Mesothelial cell of epicardium (in vitro differentiated cells): Measurements from ENCODE around the gene MAN1A1. TPM values are rescaled to one million over a fixed set of nuclear protein-coding genes. Genes with fewer than 3 reads are reported as not detected.

Experiments
- DNase-seq, 2 experiments: peaks; one replicate each; pipeline ENCODE4 v3.0.0; 2021; ENCODE audit warnings: low spot score in 2 of 2; ENCODE audit not compliant: unreplicated experiment in 2 of 2
- H3K27ac Mint-ChIP-seq: 2 replicates; pipeline ENCODE4 v1.8.0; 2021; ENCODE audit warnings: mixed read lengths
- H3K27me3 Mint-ChIP-seq: 2 replicates; pipeline ENCODE4 v1.8.0; 2021; ENCODE audit warnings: low read depth, mixed read lengths
- H3K36me3 Mint-ChIP-seq: 2 replicates; pipeline ENCODE4 v1.8.0; 2021; ENCODE audit warnings: mixed read lengths
- H3K4me1 Mint-ChIP-seq: 2 replicates; pipeline ENCODE4 v1.8.0; 2021; ENCODE audit warnings: mixed read lengths
- H3K4me3 Mint-ChIP-seq: 2 replicates; pipeline ENCODE4 v1.8.0; 2021; ENCODE audit warnings: mild to moderate bottlenecking, moderate library complexity, mixed read lengths
- H3K9me3 Mint-ChIP-seq: 2 replicates; pipeline ENCODE4 v1.8.0; 2021; ENCODE audit warnings: mixed read lengths
- total RNA-seq: library from RNA; stranded (reverse); gene quantifications from 3 replicates; pipeline ENCODE4 v1.2.1, GENCODE V29; 2021
- TF ChIP-seq, protein P1 (sequence below): fragments of 200-600 bp; sonication (generic); IDR thresholded peaks from one replicate; pipeline ENCODE4 v1.5.0; 2021; ENCODE audit warnings: antibody characterized with exemption; ENCODE audit not compliant: unreplicated experiment

MAN1A1 gene
- total RNA-seq, 1 donor from 2014 or later = 51.1 TPM

DNA sequence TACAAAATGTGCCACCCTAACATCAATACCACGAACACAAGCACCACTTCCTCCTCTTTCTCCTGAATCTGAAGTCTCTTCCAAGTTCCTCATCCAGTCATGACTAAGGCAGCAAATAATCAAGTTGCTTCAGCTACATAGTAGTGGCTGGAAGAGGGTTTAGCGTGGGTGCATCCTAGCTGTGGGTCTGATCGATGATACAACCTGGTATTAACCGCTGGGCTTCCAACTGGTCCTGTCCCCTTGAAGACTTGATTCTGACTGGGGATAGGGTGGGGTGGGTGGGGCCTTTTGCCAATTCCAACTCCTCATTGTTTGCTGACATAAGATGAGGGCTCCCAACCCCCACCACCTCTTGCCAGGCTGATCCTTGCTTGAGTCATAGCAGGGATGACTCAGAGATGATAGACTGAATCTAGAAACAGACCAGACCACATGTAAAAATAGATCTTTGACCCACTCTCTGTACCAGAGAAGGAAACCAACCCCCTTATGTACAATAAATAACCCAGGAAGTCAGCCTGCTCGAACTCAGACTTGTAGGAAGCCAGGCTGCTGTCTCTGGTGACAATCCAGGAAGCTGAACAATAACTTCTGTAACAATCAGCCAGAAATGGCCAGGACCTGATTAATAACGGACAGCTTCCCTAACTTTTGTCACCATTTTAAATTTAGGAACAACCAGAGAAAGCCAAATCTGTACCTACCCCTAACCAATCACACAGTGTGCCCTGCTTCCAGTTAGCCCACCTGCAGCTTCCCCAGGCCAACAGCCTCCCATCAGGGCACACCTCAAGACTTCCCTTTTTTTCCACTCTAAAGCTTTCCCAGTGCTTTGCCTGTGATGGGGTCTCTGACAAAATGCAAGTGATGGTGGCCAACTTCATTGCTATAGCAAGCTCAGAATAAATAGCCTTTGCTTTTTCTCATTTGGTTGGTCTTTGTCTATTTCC is 202.2 kb downstream of the MAN1A1 start:
- H3K27me3 Mint-ChIP-seq = peaks cover 2% of the 10 kb centered on the region
- H3K9me3 Mint-ChIP-seq = no peaks in the 10 kb centered on the region
- TF ChIP-seq, protein P1, sequence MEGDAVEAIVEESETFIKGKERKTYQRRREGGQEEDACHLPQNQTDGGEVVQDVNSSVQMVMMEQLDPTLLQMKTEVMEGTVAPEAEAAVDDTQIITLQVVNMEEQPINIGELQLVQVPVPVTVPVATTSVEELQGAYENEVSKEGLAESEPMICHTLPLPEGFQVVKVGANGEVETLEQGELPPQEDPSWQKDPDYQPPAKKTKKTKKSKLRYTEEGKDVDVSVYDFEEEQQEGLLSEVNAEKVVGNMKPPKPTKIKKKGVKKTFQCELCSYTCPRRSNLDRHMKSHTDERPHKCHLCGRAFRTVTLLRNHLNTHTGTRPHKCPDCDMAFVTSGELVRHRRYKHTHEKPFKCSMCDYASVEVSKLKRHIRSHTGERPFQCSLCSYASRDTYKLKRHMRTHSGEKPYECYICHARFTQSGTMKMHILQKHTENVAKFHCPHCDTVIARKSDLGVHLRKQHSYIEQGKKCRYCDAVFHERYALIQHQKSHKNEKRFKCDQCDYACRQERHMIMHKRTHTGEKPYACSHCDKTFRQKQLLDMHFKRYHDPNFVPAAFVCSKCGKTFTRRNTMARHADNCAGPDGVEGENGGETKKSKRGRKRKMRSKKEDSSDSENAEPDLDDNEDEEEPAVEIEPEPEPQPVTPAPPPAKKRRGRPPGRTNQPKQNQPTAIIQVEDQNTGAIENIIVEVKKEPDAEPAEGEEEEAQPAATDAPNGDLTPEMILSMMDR = no peak
- H3K4me3 Mint-ChIP-seq = no peak overlapping the region
- H3K27ac Mint-ChIP-seq = no peak overlapping the region
- no peak for DNase-seq
- H3K4me1 Mint-ChIP-seq = peaks cover 18% of the 10 kb centered on the region
- no peaks in the 10 kb centered on the region for H3K36me3 Mint-ChIP-seq

DNA sequence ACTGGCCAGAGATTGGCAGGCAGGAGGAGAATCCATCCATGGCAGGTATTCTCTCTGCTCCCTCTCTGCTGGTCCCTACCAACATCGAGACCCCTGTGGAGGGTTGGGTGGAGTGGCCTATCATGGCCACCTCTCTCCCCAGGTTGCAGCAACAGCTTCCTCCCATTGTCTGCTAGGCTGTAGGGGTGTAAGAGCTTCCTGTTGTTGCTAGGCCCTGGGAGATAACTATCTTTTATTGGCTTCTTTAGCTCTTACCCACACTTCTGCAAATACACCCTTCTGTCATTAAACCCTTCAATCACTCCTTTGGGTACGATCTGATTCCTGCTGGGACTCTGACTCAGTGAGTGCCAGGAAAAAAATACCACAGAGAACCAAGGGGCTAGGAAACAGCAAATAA is 204.4 kb downstream of the MAN1A1 start:
- Mint-ChIP-seq H3K36me3 (no peaks in the 10 kb centered on the region), H3K4me3 (no peak overlapping the region)
- DNase-seq = no peak

DNA sequence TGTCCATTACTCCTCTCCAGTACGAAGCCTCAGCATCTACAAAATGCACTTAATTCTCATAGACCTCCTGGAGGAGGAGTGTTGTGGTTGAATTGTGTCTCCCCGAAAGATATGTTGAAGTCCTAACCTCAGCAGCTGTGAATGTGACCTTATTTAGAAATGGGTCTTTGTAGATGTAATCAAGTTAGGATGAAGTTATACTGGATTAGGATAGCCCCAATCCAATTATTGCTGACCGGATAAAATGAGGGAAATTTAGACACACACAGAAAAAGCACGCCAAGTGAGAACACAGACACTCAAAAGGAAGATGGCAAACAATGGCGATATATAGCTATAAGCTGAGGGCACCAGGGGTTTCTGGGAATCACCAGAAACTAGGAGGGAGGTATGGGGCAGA is 206.9 kb downstream of the MAN1A1 start:
- Mint-ChIP-seq H3K4me3 (no peak overlapping the region), H3K4me1 (peaks cover 26% of the 10 kb centered on the region), H3K27ac (no peak overlapping the region), H3K36me3 (no peaks in the 10 kb centered on the region), H3K27me3 (peaks cover 2% of the 10 kb centered on the region), H3K9me3 (no peaks in the 10 kb centered on the region)
- no peak for DNase-seq
- TF ChIP-seq, protein P1 = no peak

More for the DNA sequence above, 204.4 kb downstream of the MAN1A1 start:
- Mint-ChIP-seq H3K4me1 (peaks cover 23% of the 10 kb centered on the region), H3K27ac (no peak overlapping the region), H3K27me3 (peaks cover 2% of the 10 kb centered on the region), H3K9me3 (no peaks in the 10 kb centered on the region)
- TF ChIP-seq, protein P1 = no peak

DNA sequence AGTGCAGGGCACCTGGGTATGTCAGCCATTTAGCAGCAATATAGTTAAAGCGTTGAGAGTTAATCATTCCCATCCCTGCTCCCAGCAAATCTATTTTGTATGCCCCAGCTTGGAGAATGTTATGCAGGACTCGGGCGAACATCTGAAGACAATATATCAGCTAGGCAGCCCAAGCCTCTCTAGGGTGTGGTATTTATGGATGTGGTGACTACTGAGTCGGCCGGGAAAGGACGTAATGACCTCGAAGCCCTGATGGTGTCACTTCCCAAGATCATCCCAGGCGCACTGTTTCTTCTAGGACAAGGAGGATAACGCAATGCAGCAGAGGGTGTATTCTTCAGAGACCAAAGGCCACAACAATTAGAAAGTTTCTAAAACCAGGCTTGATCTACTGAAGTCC is 207.5 kb downstream of the MAN1A1 start:
- Mint-ChIP-seq H3K9me3 (no peaks in the 10 kb centered on the region), H3K4me3 (no peak overlapping the region), H3K4me1 (peaks cover 23% of the 10 kb centered on the region), H3K27ac (no peak overlapping the region), H3K36me3 (no peaks in the 10 kb centered on the region), H3K27me3 (peaks cover 2% of the 10 kb centered on the region)
- no peak for DNase-seq
- TF ChIP-seq, protein P1 = no peak

DNA sequence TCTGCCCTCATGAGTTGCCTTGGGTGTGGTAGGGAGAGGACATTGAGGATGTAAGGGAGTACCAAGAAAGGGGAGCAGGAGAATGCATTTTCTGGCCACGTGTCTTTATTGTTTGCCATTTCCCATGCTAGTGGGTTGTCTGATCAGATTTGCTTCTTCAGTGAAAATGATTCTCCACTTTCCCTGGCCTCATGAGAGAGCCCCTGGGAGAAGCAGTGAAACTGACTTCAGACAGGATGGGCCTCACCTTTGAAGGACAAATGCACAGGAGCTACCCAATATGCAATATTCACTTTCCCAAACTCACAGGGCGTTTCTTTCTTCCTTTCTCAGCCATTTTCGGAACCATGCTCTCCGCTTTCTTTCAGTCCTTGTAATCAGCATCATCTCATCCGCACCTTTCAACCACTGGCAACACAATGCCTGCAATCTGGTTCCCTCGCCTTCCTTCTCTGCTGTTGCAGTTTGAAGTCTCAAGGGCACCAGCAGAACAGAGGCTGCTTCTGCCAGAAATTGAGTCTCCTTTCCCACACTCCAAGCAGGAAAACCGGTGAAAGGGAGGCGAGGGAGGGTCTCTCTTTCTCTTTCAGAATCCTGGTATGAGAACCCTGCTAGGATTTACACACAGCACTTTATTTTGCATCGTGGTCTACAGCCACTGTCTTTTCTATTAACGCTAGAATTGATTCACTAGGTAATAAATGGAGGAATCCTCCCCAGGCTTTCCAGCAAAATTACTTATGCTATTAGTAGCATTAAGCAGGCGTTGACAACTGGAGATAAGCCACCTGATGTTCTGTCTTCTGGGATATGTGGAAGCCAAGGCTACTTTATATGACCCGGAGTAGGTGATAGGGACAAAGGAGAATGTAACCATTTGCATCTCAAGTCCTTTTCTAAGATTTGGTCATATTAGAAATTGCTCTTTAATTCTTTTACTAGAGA is 209.1 kb downstream of the MAN1A1 start:
- TF ChIP-seq, protein P1 = no peak
- DNase-seq = no peak
- Mint-ChIP-seq H3K27ac (no peak overlapping the region), H3K27me3 (peaks cover 2% of the 10 kb centered on the region), H3K4me1 (peaks cover 23% of the 10 kb centered on the region), H3K9me3 (peaks cover 2% of the 10 kb centered on the region), H3K4me3 (no peak overlapping the region), H3K36me3 (no peaks in the 10 kb centered on the region)
